H1 (cell line): ENCODE data around the gene HLA-C. TPM values are rescaled to one million over a fixed set of nuclear protein-coding genes. Genes with fewer than 3 reads are reported as not detected.

Source experiments
- CTCF ChIA-PET: fragments of 300-600 bp; sonication (Branson Sonifier 250); formaldehyde crosslinking; loops from one replicate; lab custom pipeline; 2021; ENCODE audit not compliant: partially characterized antibody; lab: Charles Lee
- POLR2A ChIA-PET: fragments of 300-600 bp; sonication (Branson Sonifier 250); formaldehyde crosslinking; loops from one replicate; lab custom pipeline; 2021; ENCODE audit warnings: inconsistent platforms; ENCODE audit not compliant: partially characterized antibody; lab: Charles Lee
- DNase-seq, 2 experiments: peaks; one replicate each; pipeline versions ENCODE4 v3.0.0 to v3.0.0-alpha.2; 2010 to 2022; ENCODE audit warnings: low spot score in 2 of 2, low read depth in 1 of 2, mixed read lengths in 1 of 2
- FAIRE-seq: peaks from 2 replicates; lab custom pipeline; 2011; peaks lifted over from hg19 to GRCh38; lab: Jason Lieb, UNC
- H2AFZ ChIP-seq: 2 replicates; pipeline ENCODE4 v1.8.1; 2012; ENCODE audit warnings: low read length, inconsistent platforms
- H2AK5ac ChIP-seq: 2 replicates; pipeline ENCODE4 v1.6.1; 2013; ENCODE audit warnings: low read depth, low read length
- H2BK120ac ChIP-seq: replicated peaks from 2 replicates; pipeline ENCODE3; 2013; ENCODE audit warnings: low read depth, low read length, inconsistent platforms
- H2BK12ac ChIP-seq: 2 replicates; pipeline ENCODE4 v1.6.1; 2013; ENCODE audit warnings: low read depth, low read length
- H2BK15ac ChIP-seq: 2 replicates; pipeline ENCODE4 v1.6.1; 2013; ENCODE audit warnings: low read length
- H2BK20ac ChIP-seq: 2 replicates; pipeline ENCODE4 v1.6.1; 2013; ENCODE audit warnings: low read length
- H2BK5ac ChIP-seq: 2 replicates; pipeline ENCODE4 v1.6.1; 2013; ENCODE audit warnings: low read depth, low read length
- H3K14ac ChIP-seq: 2 replicates; pipeline ENCODE4 v1.6.1; 2013; ENCODE audit warnings: inconsistent platforms; ENCODE audit not compliant: insufficient read length
- H3K18ac ChIP-seq: 2 replicates; pipeline ENCODE4 v1.6.1; 2013; ENCODE audit warnings: low read length; ENCODE audit errors: extremely low read depth
- H3K23ac ChIP-seq: 2 replicates; pipeline ENCODE4 v1.6.1; 2013; ENCODE audit warnings: inconsistent platforms; ENCODE audit not compliant: insufficient read length
- H3K23me2 ChIP-seq: 2 replicates; pipeline ENCODE4 v1.6.1; 2013; ENCODE audit warnings: low read depth, low read length
- H3K27ac ChIP-seq: 2 replicates; pipeline ENCODE4 v1.6.1; 2011; ENCODE audit warnings: low read depth, low read length, inconsistent platforms
- H3K27me3 ChIP-seq, 4 experiments: replicated peaks in 1 of 4; 1 replicate in 1 of 4; 2 replicates in 3 of 4; pipeline versions ENCODE4 v1.6.1 to v1.8.1; 2011 to 2013; ENCODE audit warnings: low read length in 3 of 4, mild to moderate bottlenecking in 3 of 4, inconsistent platforms in 2 of 4, mixed read lengths in 2 of 4, moderate library complexity in 1 of 4; ENCODE audit not compliant: control insufficient read depth in 3 of 4, insufficient read depth in 3 of 4; ENCODE audit errors: extremely low read depth in 1 of 4
- H3K36me3 ChIP-seq, 4 experiments: 2 replicates each; pipeline versions ENCODE4 v1.6.1 to v1.8.1; 2011 to 2013; ENCODE audit warnings: mild to moderate bottlenecking in 4 of 4, low read length in 3 of 4, moderate library complexity in 2 of 4, control low read depth in 1 of 4, inconsistent platforms in 1 of 4; ENCODE audit not compliant: insufficient read depth in 4 of 4, control insufficient read depth in 2 of 4
- H3K4ac ChIP-seq: replicated peaks from 2 replicates; pipeline ENCODE3; 2013; ENCODE audit warnings: low read length, low read depth, mixed read lengths, inconsistent platforms; ENCODE audit not compliant: insufficient read length
- H3K4me1 ChIP-seq, 4 experiments: replicated peaks in 1 of 4; 1 replicate in 1 of 4; 2 replicates in 3 of 4; pipeline versions ENCODE4 v1.6.1 to v1.8.1; 2011 to 2013; ENCODE audit warnings: low read length in 3 of 4, inconsistent platforms in 2 of 4, mixed read lengths in 1 of 4; ENCODE audit not compliant: insufficient read depth in 4 of 4, control insufficient read depth in 3 of 4
- H3K4me2 ChIP-seq, 2 experiments: 2 replicates each; pipeline versions ENCODE4 v1.6.1 to v1.8.1; 2011 to 2013; ENCODE audit warnings: low read depth in 2 of 2, low read length in 2 of 2, control low read depth in 1 of 2, inconsistent platforms in 1 of 2, mild to moderate bottlenecking in 1 of 2; ENCODE audit not compliant: insufficient read depth in 1 of 2
- H3K4me3 ChIP-seq, 4 experiments: fragments of 200-600, 300-600 bp in 1 of 4; sonication (generic), shearing (Covaris generic), sonication (Bioruptor Twin) in 1 of 4; 2 replicates each; pipeline versions ENCODE4 v1.5.1 to v1.8.1; 2011 to 2016; ENCODE audit warnings: low read length in 4 of 4, low read depth in 3 of 4, control low read depth in 2 of 4, inconsistent platforms in 2 of 4, mild to moderate bottlenecking in 2 of 4, mixed read lengths in 1 of 4, moderate library complexity in 1 of 4; ENCODE audit not compliant: insufficient read depth in 2 of 4; ENCODE audit errors: extremely low read depth in 1 of 4
- H3K56ac ChIP-seq: replicated peaks from 2 replicates; pipeline ENCODE3; 2013; ENCODE audit warnings: low read depth, mild to moderate bottlenecking, mixed read lengths, low read length, inconsistent platforms; ENCODE audit not compliant: insufficient read length
- H3K79me1 ChIP-seq: 2 replicates; pipeline ENCODE4 v1.6.1; 2013; ENCODE audit warnings: low read depth, low read length, control low read depth
- H3K79me2 ChIP-seq, 2 experiments: 2 replicates each; pipeline versions ENCODE4 v1.6.1 to v1.8.1; 2012 to 2013; ENCODE audit warnings: low read length in 2 of 2, mild to moderate bottlenecking in 2 of 2, inconsistent platforms in 1 of 2; ENCODE audit not compliant: insufficient read depth in 2 of 2, control insufficient read depth in 1 of 2
- H3K9ac ChIP-seq, 4 experiments: replicated peaks in 1 of 4; 1 replicate in 1 of 4; 2 replicates in 3 of 4; pipeline versions ENCODE4 v1.6.1 to v1.8.1; 2011 to 2013; ENCODE audit warnings: low read depth in 3 of 4, low read length in 3 of 4, control low read depth in 2 of 4, mild to moderate bottlenecking in 2 of 4, moderate library complexity in 2 of 4, inconsistent platforms in 1 of 4; ENCODE audit errors: extremely low read depth in 1 of 4
- H3K9me3 ChIP-seq, 2 experiments: 2 replicates each; pipeline versions ENCODE4 v1.6.1 to v1.8.1; 2012 to 2013; ENCODE audit warnings: mild to moderate bottlenecking in 2 of 2, moderate library complexity in 2 of 2, control low read depth in 1 of 2, inconsistent platforms in 1 of 2, low read depth in 1 of 2, low read length in 1 of 2, mixed read lengths in 1 of 2; ENCODE audit not compliant: insufficient read depth in 2 of 2
- H4K20me1 ChIP-seq, 2 experiments: replicated peaks in 1 of 2; 2 replicates each; pipeline versions ENCODE3 to v1.8.1; 2011 to 2013; ENCODE audit warnings: inconsistent platforms in 2 of 2, low read length in 2 of 2, mild to moderate bottlenecking in 1 of 2; ENCODE audit not compliant: insufficient read depth in 2 of 2, control insufficient read depth in 1 of 2
- H4K5ac ChIP-seq: 2 replicates; pipeline ENCODE4 v1.6.1; 2013; ENCODE audit warnings: low read length, low read depth, mixed read lengths, inconsistent platforms; ENCODE audit not compliant: insufficient read length
- H4K8ac ChIP-seq: 2 replicates; pipeline ENCODE4 v1.8.0; 2013; ENCODE audit warnings: mild to moderate bottlenecking, moderate library complexity, low read length, inconsistent platforms; ENCODE audit not compliant: insufficient read depth; ENCODE audit errors: extremely low read depth
- H4K91ac ChIP-seq: replicated peaks from 2 replicates; pipeline ENCODE3; 2013; ENCODE audit warnings: low read length, mixed read lengths, inconsistent platforms; ENCODE audit not compliant: insufficient read length
- BRCA1 ChIP-seq: IDR thresholded peaks from 2 replicates; pipeline ENCODE4 v1.6.1; 2012; ENCODE audit warnings: low read depth, low read length, improper control_type of control experiment
- CHD1 ChIP-seq: IDR thresholded peaks from 2 replicates; pipeline ENCODE4 v1.6.1; 2012; ENCODE audit warnings: low read depth, low read length, improper control_type of control experiment
- EZH2 ChIP-seq: fragments of 200-600 bp; sonication (generic); IDR thresholded peaks from 2 replicates; pipeline ENCODE4 v1.7.1; 2012; ENCODE audit warnings: low read depth, mild to moderate bottlenecking, moderate library complexity, low read length, inconsistent platforms; ENCODE audit not compliant: severe bottlenecking
- KDM5A ChIP-seq: fragments of 200-600 bp; IDR thresholded peaks from 2 replicates; pipeline ENCODE4 v1.7.1; 2012; ENCODE audit warnings: mild to moderate bottlenecking, low read length, inconsistent platforms, mixed read lengths
- MAX ChIP-seq: IDR thresholded peaks from 2 replicates; pipeline ENCODE4 v1.6.1; 2012; ENCODE audit warnings: inconsistent platforms
- NANOG ChIP-seq: IDR thresholded peaks from 2 replicates; pipeline ENCODE4 v1.6.1; 2011; ENCODE audit warnings: low read length, low read depth, mild to moderate bottlenecking, inconsistent platforms; ENCODE audit not compliant: insufficient read depth, poor library complexity, severe bottlenecking
- NRF1 ChIP-seq: IDR thresholded peaks from 2 replicates; pipeline ENCODE4 v1.6.1; 2011; ENCODE audit warnings: mild to moderate bottlenecking, low read depth, low read length, improper control_type of control experiment
- SIRT6 ChIP-seq: IDR thresholded peaks from one replicate; pipeline ENCODE4 v1.7.1; 2012; ENCODE audit warnings: low read length, inconsistent platforms
- ZNF274 ChIP-seq: IDR thresholded peaks from 2 replicates; pipeline ENCODE4 v1.7.0; 2012; ENCODE audit warnings: low read length, borderline replicate concordance; ENCODE audit errors: extremely low read depth
- whole genome bisulfite sequencing, 2 experiments: shearing (Covaris generic) in 1 of 2; methylation state at CpG; one replicate each; pipeline versions ENCODE4 v1.1.6 to v1.1.7; 2013 to 2015; ENCODE audit warnings: low lambda C conversion rate in 2 of 2, mixed read lengths in 2 of 2, inconsistent platforms in 1 of 2, low coverage in 1 of 2, missing lambda C conversion rate in 1 of 2; ENCODE audit not compliant: insufficient replicate concordance in 2 of 2, insufficient coverage in 1 of 2, insufficient read length in 1 of 2; ENCODE audit errors: extremely low coverage in 1 of 2, missing lambda C conversion rate in 1 of 2; 5-methylcytosine and 5-hydroxymethylcytosine counted together
- polyA plus RNA-seq, 7 experiments: library from polyadenylated mRNA; depleted of rRNA in 3 of 7; stranded (reverse) in 5 of 7; unstranded in 2 of 7; fragments of >200 nt in 5 of 7; fragments of 200-250 nt in 2 of 7; gene quantifications; 1 replicate in 5 of 7; 2 replicates in 1 of 7; 4 replicates in 1 of 7; pipeline versions ENCODE4 v1.2.1 to v1.2.3, GENCODE V29; 2011 to 2013; ENCODE audit warnings: missing spikeins in 2 of 7, mixed read lengths in 2 of 7
- total RNA-seq: library from RNA; stranded (reverse); fragmentation: NEBNext Ultra II Directional; extraction: Animal tissue kit (Norgen Biotek cat#: 25700); gene quantifications from 2 replicates; pipeline ENCODE4 v1.2.1, GENCODE V29; 2021

Gene HLA-C
- total and polyA plus RNA-seq, 2 of the 8 experiments (the other 6 are each of a cell fraction or from before 2014, with no cell fraction given) = 245 to 360 TPM

- Histone ChIP-seq H3K4ac (no peak overlapping the region), H3K79me2 (no peaks in the 10 kb centered on the region), H4K8ac (no peak overlapping the region), H3K27ac (no peak overlapping the region), H3K36me3 (no peaks in the 10 kb centered on the region), H3K4me3 (peak overlapping the region in 2 of 4 experiments; percentile 23 to 73; a peak in 3 of 8 replicates), H4K5ac (no peak overlapping the region), H3K23ac (no peak overlapping the region), H2BK12ac (no peak overlapping the region), H3K56ac (no peak overlapping the region), H2AFZ (peak overlapping the region; percentile 55; the same call in 1 of the 2 replicates), H3K9ac (no peak overlapping the region), H2BK20ac (no peak overlapping the region), H3K79me1 (no peaks in the 10 kb centered on the region), H3K4me2 (peak overlapping the region; percentile 46 to 64), H4K20me1 (no peaks in the 10 kb centered on the region), H3K18ac (peak overlapping the region; percentile 65; the same call in 1 of the 2 replicates), H4K91ac (no peak overlapping the region), H2BK5ac (no peak overlapping the region), H3K14ac (no peak overlapping the region), H3K9me3 (no peaks in the 10 kb centered on the region), H2BK15ac (no peak overlapping the region; the same call in 1 of the 2 replicates), H2AK5ac (no peak overlapping the region), H3K23me2 (peaks cover 8% of the 10 kb centered on the region; the same call in 1 of the 2 replicates), H3K4me1 (peaks cover 0 to 2% (median 0%) of the 10 kb centered on the region in 4 experiments; a peak in 3 of 7 replicates), H3K27me3 (peaks cover 0 to 7% (median 4%) of the 10 kb centered on the region in 4 experiments; a peak in 4 of 7 replicates), H2BK120ac (no peak overlapping the region)
- 72% methylated on average over 12 of the region's 14 CpGs; no CpG with 5 or more reads in 1 of the 2 experiments for WGBS, 2 experiments
- CTCF ChIA-PET = interaction anchor here (0.9 to 2.9 kb wide), 5 partner anchors 16 to 266 kb away, joined by 3 to 13 read pairs (median 4); no protein-coding TSS in a partner anchor
- DNase-seq = no peak
- no peak for FAIRE-seq
- TF ChIP-seq MAX (no peak; the same call in 1 of the 2 replicates), BRCA1 (no peak), SIRT6 (no peak), EZH2 (no peak), KDM5A (no peak), CHD1 (no peak), ZNF274 (no peak), NRF1 (no peak), NANOG (no peak)
- POLR2A ChIA-PET = interaction anchor here (0.7 to 1.1 kb wide), 2 partner anchors 59 to 155 kb away, joined by 3 read pairs; no protein-coding TSS in a partner anchor
Observed at GRCh38 chr6:31307669-31308049, 35.8 kb upstream of the HLA-C start.
